HG03558 (cell line): ENCODE results near the gene FAM219A.

ENCODE experiments used
- ATAC-seq: cut with Tn5 transposase; IDR thresholded peaks from one replicate; pipeline ENCODE4 v1.9.1; 2021; ENCODE audit warnings: moderate number of reproducible peaks; ENCODE audit not compliant: unreplicated experiment; ENCODE audit errors: extremely low read depth

The FAM219A gene

GRCh38 chr9:34458013-34458958, at the start of gene FAM219A, which contains the start of gene DNAI1:
Gene FAM219A (minus strand): TSS chr9:34458570. CDS start chr9:34458263, 307 bp downstream.
Gene DNAI1 (plus strand): TSS chr9:34458805. CDS start chr9:34459006, 201 bp downstream.
- peak; percentile 89 for ATAC-seq

GRCh38 chr9:34507966-34508365, 49.6 kb upstream of the FAM219A start:
- ATAC-seq, result no peak

- ATAC-seq, result no peak
Observed at GRCh38 chr9:34507556-34507955, 49.2 kb upstream of the FAM219A start.

GRCh38 chr9:34506623-34507022, 48.3 kb upstream of the FAM219A start:
- no peak for ATAC-seq

- ATAC-seq, result no peak
Observed at GRCh38 chr9:34505370-34506120, 47.2 kb upstream of the FAM219A start.

GRCh38 chr9:34503406-34503805, 45.0 kb upstream of the FAM219A start:
- no peak for ATAC-seq

- ATAC-seq, result no peak
Observed at GRCh38 chr9:34502891-34503290, 44.5 kb upstream of the FAM219A start.

- ATAC-seq, result no peak
Observed at GRCh38 chr9:34502471-34502870, 44.1 kb upstream of the FAM219A start.

GRCh38 chr9:34501889-34502425, 43.6 kb upstream of the FAM219A start:
- ATAC-seq, result no peak

GRCh38 chr9:34501372-34501771, 43.0 kb upstream of the FAM219A start:
- no peak for ATAC-seq

GRCh38 chr9:34500623-34501267, 42.4 kb upstream of the FAM219A start:
- ATAC-seq, result no peak

GRCh38 chr9:34499076-34499475, 40.7 kb upstream of the FAM219A start:
- ATAC-seq, result no peak

- no peak for ATAC-seq
Observed at GRCh38 chr9:34498553-34498952, 40.2 kb upstream of the FAM219A start.

- ATAC-seq, result no peak
Observed at GRCh38 chr9:34496149-34496712, 37.9 kb upstream of the FAM219A start.

- no peak for ATAC-seq
Observed at GRCh38 chr9:34493972-34494535, 35.7 kb upstream of the FAM219A start.

- no peak for ATAC-seq
Observed at GRCh38 chr9:34492051-34492450, 33.7 kb upstream of the FAM219A start.

- no peak for ATAC-seq
Observed at GRCh38 chr9:34491596-34491995, 33.2 kb upstream of the FAM219A start.

- no peak for ATAC-seq
Observed at GRCh38 chr9:34490760-34491159, 32.4 kb upstream of the FAM219A start.

GRCh38 chr9:34490360-34490759, 32.0 kb upstream of the FAM219A start:
- no peak for ATAC-seq

GRCh38 chr9:34486572-34486971, 28.2 kb upstream of the FAM219A start:
- no peak for ATAC-seq
